ENCODE measurements around the gene TREH. TPM values are rescaled to one million over a fixed set of nuclear protein-coding genes. Genes with fewer than 3 reads are reported as not detected.

TREH gene
- total RNA-seq, 1 experiment from 2014 or later, result not detected

DNA sequence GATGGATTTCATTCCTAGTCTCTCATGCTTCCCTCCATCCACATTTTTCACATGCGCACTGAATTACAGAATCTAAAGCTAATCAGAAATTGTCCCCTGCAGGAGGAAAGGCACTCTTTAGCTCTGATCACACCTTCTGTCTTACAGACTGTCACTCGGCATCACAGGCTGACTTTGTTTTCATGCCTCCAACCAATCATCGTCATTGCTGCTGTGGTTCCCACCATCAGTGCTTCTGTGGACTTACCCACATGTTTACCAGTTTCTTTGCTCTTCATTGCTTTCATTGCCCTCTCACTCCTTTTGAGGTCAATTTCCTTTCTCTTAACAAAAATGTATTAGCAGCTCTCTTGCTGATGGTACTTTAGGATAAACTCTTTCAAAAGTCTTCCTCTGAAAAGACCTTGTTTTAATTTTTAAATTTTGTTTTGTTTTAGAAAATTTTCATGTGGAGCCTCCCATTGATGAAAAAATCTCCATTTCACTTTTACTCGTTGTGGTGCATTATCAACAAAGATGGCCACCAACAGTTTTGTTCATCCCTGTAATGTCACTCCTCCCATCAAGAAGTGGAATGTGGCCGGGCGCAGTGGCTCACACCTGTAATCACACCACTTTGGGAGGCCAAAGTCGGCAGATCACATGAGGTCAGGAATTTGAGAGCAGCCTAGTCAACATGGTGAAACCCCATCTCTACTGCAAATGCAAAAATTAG, 20.2 kb upstream of the TREH start:
- H3K36me3 Mint-ChIP-seq (ENCODE audit: insufficient read depth, unreplicated experiment), result no peaks in the 10 kb centered on the region
- H3K27ac Mint-ChIP-seq (ENCODE audit: low read depth, unreplicated experiment), result no peak overlapping the region
- BruUV-seq (replicated peaks), result no TSS peak
- intact Hi-C loops (cut with micrococcal nuclease), result no loop called here
- H3K4me3 Mint-ChIP-seq (ENCODE audit: unreplicated experiment), result no peak overlapping the region
- no peaks in the 10 kb centered on the region for H3K4me1 Mint-ChIP-seq (ENCODE audit: insufficient read depth, unreplicated experiment)
- TF ChIP-seq, protein P1, sequence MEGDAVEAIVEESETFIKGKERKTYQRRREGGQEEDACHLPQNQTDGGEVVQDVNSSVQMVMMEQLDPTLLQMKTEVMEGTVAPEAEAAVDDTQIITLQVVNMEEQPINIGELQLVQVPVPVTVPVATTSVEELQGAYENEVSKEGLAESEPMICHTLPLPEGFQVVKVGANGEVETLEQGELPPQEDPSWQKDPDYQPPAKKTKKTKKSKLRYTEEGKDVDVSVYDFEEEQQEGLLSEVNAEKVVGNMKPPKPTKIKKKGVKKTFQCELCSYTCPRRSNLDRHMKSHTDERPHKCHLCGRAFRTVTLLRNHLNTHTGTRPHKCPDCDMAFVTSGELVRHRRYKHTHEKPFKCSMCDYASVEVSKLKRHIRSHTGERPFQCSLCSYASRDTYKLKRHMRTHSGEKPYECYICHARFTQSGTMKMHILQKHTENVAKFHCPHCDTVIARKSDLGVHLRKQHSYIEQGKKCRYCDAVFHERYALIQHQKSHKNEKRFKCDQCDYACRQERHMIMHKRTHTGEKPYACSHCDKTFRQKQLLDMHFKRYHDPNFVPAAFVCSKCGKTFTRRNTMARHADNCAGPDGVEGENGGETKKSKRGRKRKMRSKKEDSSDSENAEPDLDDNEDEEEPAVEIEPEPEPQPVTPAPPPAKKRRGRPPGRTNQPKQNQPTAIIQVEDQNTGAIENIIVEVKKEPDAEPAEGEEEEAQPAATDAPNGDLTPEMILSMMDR (IDR thresholded peaks at IDR 0.05; ENCODE audit: unreplicated experiment), result no peak
- ChIA-PET POLR2A (interaction anchor here (0.9 to 4.2 kb wide), 3 partner anchors 7 to 16 kb away, joined by 3 to 15 read pairs (median 7); no protein-coding TSS in a partner anchor), CTCF (interaction anchor here (0.6 to 1.3 kb wide), 4 partner anchors 11 to 267 kb away, joined by 3 to 7 read pairs (median 4); no protein-coding TSS in a partner anchor)
- no peaks in the 10 kb centered on the region for H3K9me3 Mint-ChIP-seq (ENCODE audit: unreplicated experiment)
- H3K27me3 Mint-ChIP-seq (ENCODE audit: insufficient read depth, unreplicated experiment), result no peaks in the 10 kb centered on the region
- DNase-seq (ENCODE audit: unreplicated experiment), result no peak

DNA sequence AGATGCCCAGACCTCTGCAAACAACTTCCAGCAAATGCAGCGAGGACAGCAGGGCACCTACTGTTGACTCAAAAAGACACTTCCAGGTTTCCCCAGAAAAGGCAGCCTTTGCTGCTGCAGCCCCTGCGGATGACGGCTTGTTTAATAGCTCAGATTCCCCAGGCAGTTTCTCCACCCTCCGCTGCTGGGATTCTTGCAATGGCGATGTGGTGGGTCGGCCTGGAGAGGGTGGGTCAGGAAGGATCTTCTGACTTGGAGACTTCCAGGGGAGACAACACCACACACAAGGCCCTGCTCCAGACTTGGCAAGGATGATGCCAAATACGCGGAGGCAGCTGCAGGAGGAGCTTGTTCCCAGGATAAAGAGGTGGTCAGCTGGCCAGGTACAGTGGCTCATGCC, 17.9 kb upstream of the TREH start:
- no TSS peak for BruUV-seq (replicated peaks)
- no peaks in the 10 kb centered on the region for H3K27me3 Mint-ChIP-seq (ENCODE audit: insufficient read depth, unreplicated experiment)
- H3K9me3 Mint-ChIP-seq (ENCODE audit: unreplicated experiment), result no peaks in the 10 kb centered on the region
- no peak overlapping the region for H3K27ac Mint-ChIP-seq (ENCODE audit: low read depth, unreplicated experiment)
- CTCF ChIA-PET, result interaction anchor here (0.5 to 0.6 kb wide), 2 partner anchors 84 to 94 kb away, joined by 3 to 4 read pairs; partner anchors contain the start of gene DDX6
- no peaks in the 10 kb centered on the region for H3K36me3 Mint-ChIP-seq (ENCODE audit: insufficient read depth, unreplicated experiment)
- intact Hi-C loops (cut with micrococcal nuclease), result no loop called here
- TF ChIP-seq, protein P1 (IDR thresholded peaks at IDR 0.05; ENCODE audit: unreplicated experiment), result no peak
- DNase-seq (ENCODE audit: unreplicated experiment), result no peak
- H3K4me3 Mint-ChIP-seq (ENCODE audit: unreplicated experiment), result no peak overlapping the region
- POLR2A ChIA-PET, result interaction anchor here (0.7 kb wide), 1 partner anchor 27 kb away, joined by 3 read pairs; no protein-coding TSS in a partner anchor
- peaks cover 10% of the 10 kb centered on the region for H3K4me1 Mint-ChIP-seq (ENCODE audit: insufficient read depth, unreplicated experiment)

GRCh38 chr11:118696673-118697226, 17.3 kb upstream of the TREH start:
- ChIA-PET CTCF (interaction anchor here (0.5 kb wide), 1 partner anchor 84 kb away, joined by 4 read pairs; no protein-coding TSS in a partner anchor), POLR2A (no interaction called here)
- Mint-ChIP-seq H3K4me3 (ENCODE audit: unreplicated experiment) (no peak overlapping the region), H3K27me3 (ENCODE audit: insufficient read depth, unreplicated experiment) (no peaks in the 10 kb centered on the region), H3K9me3 (ENCODE audit: unreplicated experiment) (no peaks in the 10 kb centered on the region), H3K36me3 (ENCODE audit: insufficient read depth, unreplicated experiment) (no peaks in the 10 kb centered on the region), H3K27ac (ENCODE audit: low read depth, unreplicated experiment) (no peak overlapping the region), H3K4me1 (ENCODE audit: insufficient read depth, unreplicated experiment) (peaks cover 16% of the 10 kb centered on the region)
- BruUV-seq (replicated peaks), result no TSS peak
- TF ChIP-seq, protein P1 (IDR thresholded peaks at IDR 0.05; ENCODE audit: unreplicated experiment), result no peak
- no peak for DNase-seq (ENCODE audit: unreplicated experiment)
- intact Hi-C loops (cut with micrococcal nuclease), result no loop called here

DNA sequence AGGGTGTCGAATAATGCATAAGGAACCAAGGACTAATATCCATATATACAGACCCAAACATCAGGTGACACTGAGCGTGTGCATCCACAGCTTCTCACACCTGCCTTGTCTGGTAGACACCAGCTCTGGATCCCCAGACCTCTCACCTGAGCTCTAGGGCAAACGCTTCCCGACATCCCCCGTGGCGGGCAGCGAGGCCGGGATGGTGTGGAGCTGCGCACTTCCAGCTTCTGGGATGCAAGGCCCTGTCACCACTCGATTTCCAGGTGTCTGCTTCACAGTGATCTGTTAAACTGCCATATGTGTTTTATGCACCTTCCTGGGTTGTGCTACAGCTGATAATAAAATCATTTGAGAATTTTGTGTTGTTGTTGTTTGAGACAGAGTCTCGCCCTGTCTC, 15.3 kb upstream of the TREH start:
- TF ChIP-seq, protein P1 (IDR thresholded peaks at IDR 0.05; ENCODE audit: unreplicated experiment), result no peak
- no peak for DNase-seq (ENCODE audit: unreplicated experiment)
- no peak overlapping the region for H3K27ac Mint-ChIP-seq (ENCODE audit: low read depth, unreplicated experiment)
- peaks cover 23% of the 10 kb centered on the region for H3K4me1 Mint-ChIP-seq (ENCODE audit: insufficient read depth, unreplicated experiment)
- no peaks in the 10 kb centered on the region for H3K36me3 Mint-ChIP-seq (ENCODE audit: insufficient read depth, unreplicated experiment)
- no peak overlapping the region for H3K4me3 Mint-ChIP-seq (ENCODE audit: unreplicated experiment)
- POLR2A ChIA-PET, result interaction anchor here (0.7 to 1.2 kb wide), 2 partner anchors 63 to 96 kb away, joined by 3 to 4 read pairs; partner anchors contain the start of gene DDX6
- H3K27me3 Mint-ChIP-seq (ENCODE audit: insufficient read depth, unreplicated experiment), result no peaks in the 10 kb centered on the region
- intact Hi-C loops (cut with micrococcal nuclease), result no loop called here
- no peaks in the 10 kb centered on the region for H3K9me3 Mint-ChIP-seq (ENCODE audit: unreplicated experiment)
- CTCF ChIA-PET, result interaction anchor here (1.0 kb wide), 1 partner anchor 96 kb away, joined by 3 read pairs; the partner anchor contains the start of gene DDX6
- no TSS peak for BruUV-seq (replicated peaks)
